Measurements from ENCODE around the gene RIPK1. TPM values are rescaled to one million over a fixed set of nuclear protein-coding genes. Genes with fewer than 3 reads are reported as not detected.

RIPK1 gene
- total and polyA plus RNA-seq, 9 of the 15 experiments (the other 6 are each of a cell fraction or from before 2014, with no cell fraction given), result 3.8 to 24.9 (median 17.7) TPM

DNA sequence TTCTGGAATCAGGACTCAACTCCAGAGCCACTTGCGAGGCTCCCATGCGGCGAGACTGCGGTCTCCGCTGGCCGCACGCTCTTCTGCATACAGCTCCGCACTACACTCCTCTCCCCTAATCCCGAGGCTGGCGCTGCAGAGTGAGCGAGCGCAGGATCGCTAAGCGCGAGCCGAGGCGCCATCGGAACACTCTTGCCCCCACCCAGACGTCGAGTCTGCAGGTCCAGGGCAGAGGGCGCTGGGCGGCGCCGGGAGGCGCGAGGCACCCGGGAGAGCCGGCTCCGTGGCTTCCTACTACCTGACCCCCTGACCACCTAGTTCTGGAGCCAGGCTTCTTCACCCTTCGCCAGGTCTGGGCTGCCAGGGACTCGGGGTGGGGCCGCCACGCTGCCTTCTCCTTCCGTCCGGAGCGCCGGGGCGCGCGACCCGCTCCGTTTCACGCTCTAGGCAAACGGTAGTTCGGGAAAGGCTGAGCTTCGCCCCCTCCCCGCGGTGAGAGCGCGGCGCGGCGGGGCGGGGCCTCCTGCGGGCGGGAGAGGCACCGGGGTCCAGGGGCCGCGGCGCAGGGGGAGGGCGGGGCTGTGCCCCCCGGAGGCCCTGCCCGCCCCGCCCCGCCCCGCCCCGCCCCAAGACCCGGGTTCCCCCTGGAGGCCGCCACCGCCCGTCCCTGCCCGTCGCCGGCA is 94.4 kb downstream of the RIPK1 start (continued):
- TF ChIP-seq, protein P1, sequence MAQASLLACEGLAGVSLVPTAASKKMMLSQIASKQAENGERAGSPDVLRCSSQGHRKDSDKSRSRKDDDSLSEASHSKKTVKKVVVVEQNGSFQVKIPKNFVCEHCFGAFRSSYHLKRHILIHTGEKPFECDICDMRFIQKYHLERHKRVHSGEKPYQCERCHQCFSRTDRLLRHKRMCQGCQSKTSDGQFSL (CRISPR knock-in tag; IDR thresholded peaks at IDR 0.05), result peak; percentile 70
- TF ChIP-seq, protein P1 (tag; IDR thresholded peaks at IDR 0.05), result no peak; a peak in 1 of 4 replicates
- TF ChIP-seq, protein P2, sequence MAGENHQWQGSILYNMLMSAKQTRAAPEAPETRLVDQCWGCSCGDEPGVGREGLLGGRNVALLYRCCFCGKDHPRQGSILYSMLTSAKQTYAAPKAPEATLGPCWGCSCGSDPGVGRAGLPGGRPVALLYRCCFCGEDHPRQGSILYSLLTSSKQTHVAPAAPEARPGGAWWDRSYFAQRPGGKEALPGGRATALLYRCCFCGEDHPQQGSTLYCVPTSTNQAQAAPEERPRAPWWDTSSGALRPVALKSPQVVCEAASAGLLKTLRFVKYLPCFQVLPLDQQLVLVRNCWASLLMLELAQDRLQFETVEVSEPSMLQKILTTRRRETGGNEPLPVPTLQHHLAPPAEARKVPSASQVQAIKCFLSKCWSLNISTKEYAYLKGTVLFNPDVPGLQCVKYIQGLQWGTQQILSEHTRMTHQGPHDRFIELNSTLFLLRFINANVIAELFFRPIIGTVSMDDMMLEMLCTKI (IDR thresholded peaks at IDR 0.05; ENCODE audit: partially characterized antibody), result no peak
- TF ChIP-seq DNMT1 (IDR thresholded peaks at IDR 0.05), result 0 out of 2 replicates have a peak, but pooled peaks have one; percentile 29
- TF ChIP-seq KHSRP (IDR thresholded peaks at IDR 0.05), result no peak
- no peak for TF ChIP-seq DPF2 (IDR thresholded peaks at IDR 0.05)
- TF ChIP-seq HLTF (IDR thresholded peaks at IDR 0.05), result peak; percentile 81; the same call in 1 of the 2 replicates
- no peak for TF ChIP-seq ZNF197 (CRISPR knock-in tag; IDR thresholded peaks at IDR 0.05; ENCODE audit: low read depth)
- TF ChIP-seq POU5F1 (IDR thresholded peaks at IDR 0.05; ENCODE audit: borderline replicate concordance, low read depth, low read length, partially characterized antibody), result no peak
- 0 out of 2 replicates have a peak, but pooled peaks have one; percentile 45 for TF ChIP-seq RHOXF2B (CRISPR knock-in tag; conservative IDR thresholded peaks at IDR 0.05)
- no peak for TF ChIP-seq FOXA1 (IDR thresholded peaks at IDR 0.05; ENCODE audit: borderline replicate concordance)
- peak; percentile 40; the same call in 1 of the 2 replicates for TF ChIP-seq POLR2H (tag; IDR thresholded peaks at IDR 0.05; ENCODE audit: low read depth)
- no peak for TF ChIP-seq SMARCA5 (IDR thresholded peaks at IDR 0.05)
- peak; percentile 31; the same call in 1 of the 2 replicates for TF ChIP-seq CUX1 (CRISPR knock-in tag; IDR thresholded peaks at IDR 0.05)
- TF ChIP-seq ZNF766 (CRISPR knock-in tag; conservative IDR thresholded peaks at IDR 0.05), result no peak
- TF ChIP-seq CBFB (CRISPR knock-in tag; IDR thresholded peaks at IDR 0.05), result no peak
- 0 out of 2 replicates have a peak, but pooled peaks have one; percentile 5 for TF ChIP-seq ZNF512 (tag; IDR thresholded peaks at IDR 0.05)
- TF ChIP-seq TGIF2 (CRISPR knock-in tag; IDR thresholded peaks at IDR 0.05), result no peak
- no peak for TF ChIP-seq MIER1 (IDR thresholded peaks at IDR 0.05; ENCODE audit: low read depth)
